G401 (cell line): ENCODE measurements around the gene HINT1. TPM values are rescaled to one million over a fixed set of nuclear protein-coding genes. Genes with fewer than 3 reads are reported as not detected.
"Not testable (repeated sequence)": the region's sequence is repeated elsewhere in the genome, so short reads cannot be mapped to it uniquely, and the experiment has no call there.

ENCODE experiments used
- DNase-seq: peaks from one replicate; pipeline ENCODE4 v3.0.0-alpha.2; 2015; ENCODE audit warnings: low spot score
- in situ Hi-C: cut with HindIII; loops from 2 replicates; pipeline ENCODE4 v1.10.0; 2016; ENCODE audit warnings: low sequenced_read_pairs, mixed read lengths
- total RNA-seq: library from RNA; depleted of rRNA; stranded (reverse); fragments of >200 nt; shearing (Covaris generic); gene quantifications from 2 replicates; pipeline ENCODE4 v1.2.3, GENCODE V29; 2014

Gene HINT1
- total RNA-seq, 1 experiment from 2014 or later = 187 TPM

DNA sequence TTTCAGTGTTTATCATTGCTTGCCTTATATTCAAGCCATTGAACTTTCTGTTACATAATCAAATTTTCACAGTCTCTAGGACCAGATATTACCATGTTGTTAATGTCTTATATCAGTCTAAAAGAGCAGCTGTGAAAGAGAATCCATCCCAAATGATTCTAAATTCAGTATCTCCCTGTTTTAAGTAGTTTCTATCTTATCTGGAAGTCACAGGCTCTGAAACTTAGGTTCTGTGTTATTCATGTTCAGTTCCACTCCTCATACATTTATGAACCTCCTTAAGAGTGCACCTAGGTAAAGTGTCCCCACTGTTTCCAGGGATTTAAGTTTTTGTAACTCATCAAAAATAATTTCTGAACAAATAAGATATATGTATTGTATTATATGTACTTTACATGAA is 15.4 kb upstream of the HINT1 start:
- DNase-seq = no peak
- in situ Hi-C loops = no loop called here

DNA sequence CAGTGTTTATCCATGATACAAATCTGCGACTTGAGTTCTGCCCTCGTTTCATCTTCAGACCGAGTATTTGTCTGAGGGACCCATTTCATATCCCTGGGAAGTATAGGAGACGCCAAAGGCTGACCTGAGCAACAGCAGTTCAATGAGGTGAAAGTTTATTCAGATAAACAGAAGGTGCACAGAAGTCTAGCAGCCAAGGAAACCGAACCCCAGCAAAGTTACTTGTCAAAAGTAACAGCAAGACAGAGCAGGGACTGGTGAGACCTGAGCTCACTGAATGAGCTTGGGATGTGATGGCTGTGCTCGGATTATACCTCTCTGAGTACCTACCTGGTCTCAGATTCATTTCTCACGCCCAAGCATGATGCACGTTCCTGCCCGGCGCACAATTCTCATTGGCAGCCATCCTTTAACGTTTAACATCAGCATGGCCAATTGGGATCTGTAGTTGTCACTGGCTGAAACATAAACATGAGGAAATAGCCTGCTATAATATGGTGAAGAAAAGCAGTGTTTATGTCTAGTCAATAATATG is 6.3 kb upstream of the HINT1 start:
- in situ Hi-C loops = no loop called here
- DNase-seq = no peak

DNA sequence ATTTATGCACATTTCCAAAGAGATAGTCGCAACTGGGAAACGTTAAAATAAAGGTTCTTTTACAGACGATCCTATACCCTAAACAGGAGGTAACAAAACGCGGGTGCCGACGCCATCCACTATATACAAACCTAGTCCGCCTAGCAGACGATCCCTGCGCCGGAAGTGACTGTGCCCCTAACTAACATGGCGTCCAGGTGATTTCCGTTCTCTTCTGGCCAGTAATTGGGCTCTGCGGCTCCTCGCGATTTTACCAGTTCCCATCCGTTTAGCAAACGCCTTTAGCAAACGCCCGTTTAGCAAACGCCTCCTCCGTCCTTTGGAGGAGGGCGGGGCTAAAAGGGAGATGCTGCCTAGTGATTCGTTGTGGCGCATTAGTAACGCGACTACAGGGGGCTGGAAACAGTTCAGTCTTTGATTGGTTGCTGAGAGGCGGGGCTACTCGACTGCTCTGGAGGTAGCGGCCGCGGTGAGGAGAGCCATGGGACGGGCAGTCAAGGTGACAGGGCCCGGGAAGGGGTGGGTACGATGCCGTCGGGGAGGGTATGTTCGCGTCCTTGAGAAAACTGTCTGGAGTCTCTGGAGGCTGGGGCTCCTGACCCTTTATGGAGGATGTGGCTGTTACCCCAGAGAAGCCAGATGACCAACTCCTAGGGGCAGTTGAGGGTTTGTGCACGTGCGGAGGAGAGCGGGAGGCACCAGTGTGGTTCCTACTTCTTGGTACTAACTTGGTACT is 5.7 kb upstream of the HINT1 start, which contains the start of gene LYRM7:
Gene LYRM7 (plus strand): TSS at position 405 of the 736 bp plus-strand sequence. CDS start 77 bp downstream, at position 482.
- peak; percentile 100 for DNase-seq
- in situ Hi-C loops = no loop called here

DNA sequence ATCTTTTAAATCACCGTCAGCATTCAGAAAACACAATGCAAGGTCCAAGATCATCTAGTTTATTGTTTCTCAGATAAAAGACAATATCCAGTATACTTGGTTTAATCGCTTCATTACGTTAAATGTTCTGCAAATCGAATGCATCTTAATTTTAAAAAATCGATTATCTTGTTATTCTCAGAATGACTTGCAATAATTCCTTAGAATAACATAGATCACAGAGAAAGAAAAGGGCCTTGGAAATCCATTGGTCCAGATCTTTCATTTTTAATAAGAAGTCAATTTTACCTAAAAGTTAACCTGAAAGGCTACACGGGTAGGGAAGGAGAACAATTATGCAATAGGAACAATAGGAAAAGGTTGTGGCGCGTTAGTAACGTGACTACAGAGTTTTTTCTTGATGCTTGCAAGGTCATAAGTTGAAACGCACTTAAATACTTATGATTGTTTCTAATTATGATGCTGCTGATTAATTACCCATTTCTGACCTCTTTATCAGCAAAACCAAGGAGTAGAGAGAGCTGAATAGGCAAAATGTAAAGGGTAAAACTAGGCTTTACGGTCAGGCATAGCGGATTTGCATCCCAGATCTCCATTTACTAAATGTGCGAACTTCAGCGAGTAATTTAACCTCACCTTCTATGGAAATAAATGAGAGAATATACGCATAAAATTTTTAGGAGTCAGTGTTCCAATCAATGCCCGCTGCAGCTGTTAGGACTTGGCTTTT is 4.9 kb upstream of the HINT1 start:
- DNase-seq = peak; percentile 6
- in situ Hi-C loops = no loop called here

DNA sequence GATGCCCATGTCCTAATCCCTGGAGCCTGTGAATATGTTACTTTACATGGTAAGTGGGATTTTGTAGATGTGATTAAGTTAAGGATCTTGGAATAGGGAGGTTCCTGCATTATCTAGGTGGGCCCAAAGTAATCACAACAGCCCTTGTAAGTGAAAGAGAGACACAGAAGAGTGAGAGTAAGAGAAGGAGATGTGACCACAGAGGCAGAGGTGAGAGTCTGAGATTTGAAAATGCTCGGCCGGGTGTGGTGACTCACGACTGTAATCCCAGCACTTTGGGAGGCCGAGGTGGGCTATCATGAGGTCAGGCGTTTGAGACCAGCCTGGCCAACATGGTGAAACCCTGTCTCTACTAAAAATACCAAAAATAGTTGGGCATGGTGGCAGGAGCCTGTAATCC is 2.6 kb upstream of the HINT1 start:
- in situ Hi-C loops = no loop called here
- no peak for DNase-seq

DNA sequence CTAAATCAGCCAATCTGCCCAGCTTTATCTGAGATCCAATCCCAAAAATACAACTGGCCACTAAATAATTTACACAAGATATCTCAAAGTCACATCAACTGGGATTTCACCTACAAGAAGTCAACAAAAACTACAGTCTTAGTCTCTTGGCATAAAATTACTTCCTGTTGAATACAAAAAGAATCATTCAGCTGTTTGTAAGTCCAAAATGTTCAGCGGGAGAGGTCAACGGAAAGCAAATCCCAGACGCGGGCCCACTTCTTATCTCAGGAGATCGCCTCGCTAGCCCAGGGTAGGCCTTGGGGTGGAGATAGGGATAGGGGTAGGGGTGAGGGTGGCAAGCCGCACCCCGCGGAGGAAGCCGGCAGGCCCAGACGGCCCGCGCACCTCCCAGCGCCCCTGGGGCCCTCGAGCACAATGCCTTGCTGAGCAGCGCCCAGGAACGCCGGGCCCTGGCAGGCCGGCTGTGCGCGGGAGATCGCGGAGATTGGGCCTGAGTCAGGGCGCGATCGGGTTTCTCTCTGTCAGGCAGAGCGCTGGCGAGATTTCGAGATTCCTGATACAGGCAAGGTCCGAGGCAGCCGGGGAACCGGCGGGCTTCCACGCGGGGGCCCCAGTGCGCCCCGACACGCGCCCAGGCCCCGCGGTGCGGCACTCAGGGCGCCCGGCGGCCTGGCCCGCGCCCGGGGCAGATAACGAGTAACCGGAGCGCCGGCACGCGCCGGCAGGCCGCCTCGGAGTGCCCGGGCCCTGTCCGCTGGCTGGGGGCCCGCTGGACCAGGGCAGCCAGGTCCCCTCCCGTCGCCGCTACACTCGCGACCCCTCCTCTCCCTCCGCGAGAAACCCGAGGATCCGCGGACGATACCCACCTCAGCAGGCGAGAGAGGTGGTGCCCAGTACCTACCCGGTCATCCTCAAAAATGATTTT is 601 bp downstream of the HINT1 start:
- DNase-seq = peak; percentile 41

DNA sequence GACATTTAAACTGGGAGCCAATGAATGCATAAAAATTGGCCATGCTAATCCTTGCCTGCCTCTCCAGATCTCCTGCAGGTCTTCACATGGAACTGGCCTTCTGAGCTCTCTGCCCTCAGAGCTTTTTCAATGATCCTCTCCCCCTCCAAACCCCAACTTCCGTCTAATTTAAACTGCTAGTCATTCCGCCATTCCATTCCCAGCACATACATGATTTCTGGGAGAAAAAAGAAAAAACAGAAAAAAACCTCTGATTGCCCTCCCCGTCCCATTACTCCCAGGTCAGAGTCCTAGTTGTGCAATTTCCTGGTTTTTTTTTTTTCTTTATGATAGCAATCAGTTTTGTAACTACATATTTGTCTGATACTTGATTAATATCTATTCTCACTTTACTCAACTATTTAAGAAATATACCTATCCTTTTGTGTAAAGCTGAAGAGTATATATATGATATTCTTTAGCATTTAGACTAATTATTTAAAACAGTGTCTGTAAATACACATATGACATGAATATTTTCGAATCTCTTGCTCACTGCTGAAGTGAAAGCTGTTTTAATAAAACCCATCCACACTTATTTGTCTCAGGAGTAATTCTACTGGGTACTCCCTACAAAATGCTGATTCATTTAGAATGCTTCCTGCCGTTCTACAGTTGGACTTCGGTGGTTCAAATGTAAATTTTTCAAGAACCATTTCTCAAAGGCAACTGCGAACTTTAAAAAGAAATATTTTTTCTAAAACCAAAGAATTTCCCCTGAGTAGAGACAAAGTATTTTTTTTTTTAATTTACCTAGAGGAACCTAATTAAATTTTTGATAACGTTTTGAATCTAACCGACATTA is 1.6 kb downstream of the HINT1 start:
- DNase-seq = no peak
- in situ Hi-C loops = no loop called here

More for the DNA sequence above, 601 bp downstream of the HINT1 start:
- in situ Hi-C loops = no loop called here

DNA sequence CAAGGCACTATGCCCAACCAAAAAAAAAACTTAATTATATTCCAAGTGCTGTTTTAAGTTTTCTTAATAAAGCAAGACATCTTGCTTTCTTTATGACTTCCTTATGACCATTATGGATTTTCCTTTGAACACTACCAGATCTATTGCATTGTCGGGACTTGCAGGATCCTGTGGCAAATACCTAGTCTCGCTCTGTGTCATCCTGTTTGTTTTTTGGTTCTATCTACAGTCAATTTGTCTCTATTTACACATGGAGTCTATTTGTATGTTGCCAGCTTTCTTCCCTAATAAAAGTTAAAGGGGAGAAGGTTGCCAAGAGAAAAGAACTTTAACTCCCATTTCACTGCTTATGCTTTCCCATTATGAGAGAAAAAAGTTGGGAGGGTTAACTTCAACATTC is 4.9 kb downstream of the HINT1 start:
- in situ Hi-C loops = no loop called here
- no peak for DNase-seq

DNA sequence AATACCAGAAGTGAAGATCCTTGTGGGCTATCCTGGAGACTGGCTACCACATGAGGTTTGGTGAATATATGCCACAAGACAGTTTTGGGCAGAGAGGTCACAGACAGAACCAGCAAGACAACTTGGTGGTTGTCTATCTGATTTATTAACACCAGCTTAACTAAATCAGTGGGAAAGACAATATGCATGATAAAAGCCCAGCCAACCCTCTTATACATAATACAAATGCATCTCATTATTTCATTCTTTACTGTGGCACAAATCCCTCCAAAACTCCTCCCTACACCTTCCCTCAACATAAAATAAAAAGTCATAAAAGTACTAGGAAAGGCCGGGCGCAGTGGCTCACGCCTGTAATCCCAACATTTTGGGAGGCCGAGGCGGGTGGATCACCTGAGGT is 8.1 kb downstream of the HINT1 start:
- in situ Hi-C loops = no loop called here
- DNase-seq = no peak

DNA sequence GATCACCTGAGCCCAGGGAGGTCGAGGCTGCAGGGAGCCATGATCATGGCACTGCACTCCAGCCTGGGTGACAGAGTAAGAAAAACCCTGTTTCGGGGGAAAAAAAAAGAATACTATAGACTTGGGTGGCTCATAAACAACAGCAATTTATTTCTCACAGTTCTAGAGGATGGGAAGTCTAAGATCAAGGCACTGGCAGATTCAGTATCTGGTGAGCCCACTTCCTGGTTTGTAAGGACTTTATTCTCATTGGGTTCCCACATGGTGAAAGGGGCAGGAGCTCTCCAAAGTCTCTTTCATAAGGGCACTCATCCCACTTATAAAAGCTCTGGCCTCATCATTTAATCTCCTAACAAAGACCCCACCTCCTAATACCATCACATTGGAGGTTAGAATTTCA is 8.7 kb downstream of the HINT1 start:
- DNase-seq = no peak
- in situ Hi-C loops = no loop called here

DNA sequence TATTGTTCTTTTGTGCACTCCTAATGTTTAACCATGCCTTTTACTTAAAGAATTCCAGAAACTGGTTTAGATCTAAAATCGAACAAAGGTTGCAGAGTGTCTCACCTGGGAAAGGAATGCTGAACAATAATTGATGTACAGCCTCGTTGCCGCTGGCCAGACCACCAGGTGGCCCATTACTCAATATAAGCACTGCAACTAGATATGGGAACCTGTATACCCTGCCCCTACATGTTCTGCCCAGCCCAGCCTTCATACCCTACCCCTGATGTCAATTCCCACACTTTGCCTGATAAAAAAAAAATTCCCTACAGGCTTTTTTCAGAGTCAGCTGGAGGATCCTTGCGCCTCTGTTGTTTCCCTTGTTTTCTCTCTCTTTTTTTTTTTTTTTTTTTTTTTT is 13.8 kb downstream of the HINT1 start:
- in situ Hi-C loops = no loop called here
- DNase-seq = no peak

DNA sequence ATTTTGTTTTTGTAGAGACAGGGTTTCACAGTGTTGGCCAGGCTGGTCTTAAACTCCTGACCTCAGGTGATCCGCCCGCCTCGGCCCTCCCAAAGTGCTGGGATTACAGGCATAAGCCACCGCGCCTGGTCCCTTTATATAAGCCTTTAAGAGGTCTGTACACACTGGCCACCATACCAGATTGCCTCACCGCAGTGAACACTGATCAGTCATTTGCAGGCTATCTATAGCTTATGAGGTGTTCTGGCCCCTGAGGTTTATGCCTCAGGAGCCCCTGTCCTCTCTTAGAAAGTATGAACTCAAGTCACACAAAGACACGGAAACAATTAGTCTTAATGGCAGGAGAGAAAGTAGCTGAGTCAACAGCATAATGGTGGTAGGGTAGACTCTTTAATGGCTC is 14.6 kb downstream of the HINT1 start:
- DNase-seq = no peak
- in situ Hi-C loops = no loop called here

DNA sequence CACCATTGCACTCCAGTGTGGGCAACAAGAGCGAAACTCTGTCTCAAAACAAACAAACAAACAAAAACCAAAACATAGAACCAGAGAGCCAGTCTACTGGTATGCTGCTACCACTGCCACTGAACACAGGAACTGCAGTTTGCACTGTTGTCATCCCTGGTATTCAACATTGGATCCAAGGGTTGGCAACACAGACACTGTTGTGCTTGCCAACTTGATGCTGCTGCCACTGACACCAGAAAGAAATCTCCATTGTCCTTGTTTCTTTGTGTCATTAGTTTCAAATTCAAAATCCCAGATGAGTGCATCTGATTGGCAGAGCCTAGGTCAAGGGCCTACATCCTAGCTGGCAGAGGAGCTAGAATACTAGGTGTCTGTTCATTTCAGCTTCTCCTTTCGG is 16.2 kb downstream of the HINT1 start:
- DNase-seq = no peak
- in situ Hi-C loops = no loop called here

DNA sequence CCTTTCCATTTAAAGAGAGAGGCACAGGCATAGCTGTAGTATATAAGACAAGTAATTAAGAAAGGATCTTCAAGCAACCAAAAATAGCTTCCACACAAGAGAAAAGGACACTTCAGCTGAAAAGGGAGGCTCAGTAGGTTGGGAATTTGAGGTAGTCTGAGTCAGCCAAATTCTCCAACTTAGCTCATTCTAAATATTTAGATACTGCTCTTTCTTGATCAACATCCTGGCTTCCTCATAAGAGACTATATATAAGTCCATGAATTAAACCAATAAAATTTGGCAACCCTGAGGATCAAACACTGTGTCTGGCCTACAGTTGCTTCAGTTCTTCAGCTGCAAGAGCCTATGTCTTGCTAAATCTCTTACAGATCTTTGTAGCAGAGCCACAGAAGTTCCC is 17.8 kb downstream of the HINT1 start:
- in situ Hi-C loops = no loop called here
- DNase-seq = no peak

DNA sequence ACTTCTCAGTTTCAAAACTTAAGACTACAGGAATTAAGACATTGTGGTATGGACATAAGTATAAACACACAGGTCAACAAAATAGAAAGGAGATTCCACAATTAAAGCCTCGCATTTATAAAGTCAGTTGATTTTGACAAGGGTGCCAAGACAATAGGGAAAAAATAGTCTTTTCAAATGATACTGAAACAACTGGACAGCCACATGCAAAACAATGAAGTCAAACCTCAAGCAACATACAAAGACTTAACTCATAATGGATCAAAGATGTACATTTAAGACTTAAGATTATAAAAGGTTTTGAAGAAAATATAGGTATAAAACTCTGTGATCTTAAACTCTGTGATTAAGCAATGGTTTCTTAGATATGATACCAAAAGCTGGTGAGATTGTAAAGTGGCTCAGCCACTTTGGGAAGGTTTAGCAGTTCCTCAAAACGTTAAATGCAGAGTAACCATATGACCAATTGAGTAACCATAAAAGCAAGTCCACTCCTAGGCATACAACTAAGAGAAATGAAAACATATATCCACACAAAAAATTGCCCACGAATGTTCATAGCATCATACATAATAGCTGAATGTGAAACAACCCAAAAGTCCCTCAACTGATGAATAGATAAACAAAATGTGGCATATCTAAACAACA is 22.0 kb downstream of the HINT1 start:
- no peak for DNase-seq
- in situ Hi-C loops = no loop called here

DNA sequence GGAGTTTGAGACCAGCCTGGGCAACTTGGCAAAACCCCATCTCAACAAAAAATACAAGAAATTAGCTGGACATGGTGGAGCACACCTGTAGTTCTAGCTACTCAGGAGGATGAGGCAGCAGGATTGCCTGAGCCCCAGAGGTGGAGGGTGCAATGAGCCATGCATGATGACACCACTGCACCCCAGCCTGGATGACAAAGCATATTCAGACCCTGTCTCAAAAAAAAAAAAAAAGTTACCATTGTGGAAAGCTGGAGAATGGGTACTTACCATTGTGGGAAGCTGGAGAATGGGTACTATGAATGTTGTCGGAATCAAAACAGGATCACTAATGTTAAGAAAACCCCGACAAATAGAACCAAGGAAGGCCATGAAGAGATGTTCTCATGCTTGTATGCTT is 25.7 kb downstream of the HINT1 start:
- DNase-seq = no peak

DNA sequence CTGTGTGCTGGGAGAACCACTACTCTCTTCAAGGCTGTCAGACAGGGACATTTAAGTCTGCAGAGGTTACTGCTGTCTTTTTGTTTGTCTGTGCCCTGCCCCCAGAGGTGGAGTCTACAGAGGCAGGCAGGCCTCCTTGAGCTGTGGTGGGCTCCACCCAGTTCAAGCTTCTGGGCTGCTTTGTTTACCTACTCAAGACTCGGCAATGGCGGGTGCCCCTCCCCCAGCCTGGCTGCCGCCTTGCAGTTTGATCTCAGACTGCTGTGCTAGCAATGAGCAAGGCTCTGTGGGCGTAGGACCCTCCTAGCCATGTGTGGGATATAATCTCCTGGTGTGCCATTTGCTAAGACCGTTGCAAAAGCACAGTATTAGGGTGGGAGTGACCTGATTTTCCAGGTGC is 26.6 kb downstream of the HINT1 start:
- in situ Hi-C loops, DNase-seq: not testable (repeated sequence)

More for the DNA sequence above, 25.7 kb downstream of the HINT1 start:
- in situ Hi-C loops = no loop called here

DNA sequence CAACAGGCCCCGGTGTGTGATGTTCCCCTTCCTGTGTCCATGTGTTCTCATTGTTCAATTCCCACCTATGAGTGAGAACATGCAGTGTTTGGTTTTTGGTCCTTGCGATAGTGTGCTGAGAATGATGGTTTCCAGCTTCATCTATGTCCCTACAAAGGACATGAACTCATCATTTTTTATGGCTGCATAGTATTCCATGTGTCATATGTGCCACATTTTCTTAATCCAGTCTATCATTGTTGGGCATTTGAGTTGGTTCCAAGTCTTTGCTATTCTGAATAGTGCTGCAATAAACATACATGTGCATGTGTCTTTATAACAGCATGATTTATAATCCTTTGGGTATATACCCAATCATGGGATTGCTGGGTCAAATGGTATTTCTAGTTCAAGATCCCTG is 32.0 kb downstream of the HINT1 start:
- in situ Hi-C loops, DNase-seq: not testable (repeated sequence)
